Mesothelial cell of epicardium (in vitro differentiated cells): ENCODE results near the gene SPPL3. TPM values are rescaled to one million over a fixed set of nuclear protein-coding genes. Genes with fewer than 3 reads are reported as not detected.

Experiments
- DNase-seq, 2 experiments: peaks; one replicate each; pipeline ENCODE4 v3.0.0; 2021; ENCODE audit warnings: low spot score in 2 of 2; ENCODE audit not compliant: unreplicated experiment in 2 of 2
- H3K27ac Mint-ChIP-seq: 2 replicates; pipeline ENCODE4 v1.8.0; 2021; ENCODE audit warnings: mixed read lengths
- H3K27me3 Mint-ChIP-seq: 2 replicates; pipeline ENCODE4 v1.8.0; 2021; ENCODE audit warnings: low read depth, mixed read lengths
- H3K36me3 Mint-ChIP-seq: 2 replicates; pipeline ENCODE4 v1.8.0; 2021; ENCODE audit warnings: mixed read lengths
- H3K4me1 Mint-ChIP-seq: 2 replicates; pipeline ENCODE4 v1.8.0; 2021; ENCODE audit warnings: mixed read lengths
- H3K4me3 Mint-ChIP-seq: 2 replicates; pipeline ENCODE4 v1.8.0; 2021; ENCODE audit warnings: mild to moderate bottlenecking, moderate library complexity, mixed read lengths
- H3K9me3 Mint-ChIP-seq: 2 replicates; pipeline ENCODE4 v1.8.0; 2021; ENCODE audit warnings: mixed read lengths
- CTCF ChIP-seq: fragments of 200-600 bp; sonication (generic); IDR thresholded peaks from one replicate; pipeline ENCODE4 v1.5.0; 2021; ENCODE audit warnings: antibody characterized with exemption; ENCODE audit not compliant: unreplicated experiment
- total RNA-seq: library from RNA; stranded (reverse); gene quantifications from 3 replicates; pipeline ENCODE4 v1.2.1, GENCODE V29; 2021

The SPPL3 gene
- total RNA-seq, 1 donor from 2014 or later: 79.8 TPM

- DNase-seq: no peak
- no peaks in the 10 kb centered on the region for H3K9me3 Mint-ChIP-seq
- H3K4me3 Mint-ChIP-seq: no peak overlapping the region
- no peaks in the 10 kb centered on the region for H3K27me3 Mint-ChIP-seq
- H3K4me1 Mint-ChIP-seq: peaks cover 32% of the 10 kb centered on the region
- TF ChIP-seq CTCF: no peak
- H3K27ac Mint-ChIP-seq: no peak overlapping the region
- peaks cover 13% of the 10 kb centered on the region for H3K36me3 Mint-ChIP-seq
These were observed 191.5 kb downstream of the SPPL3 start for GRCh38 chr12:120712610-120713009.

Other genes starting within 250 kb of the SPPL3 start
- 174 to 192 TPM (median 190 TPM) in 3 replicates for gene MLEC, start 217.2 kb downstream of the SPPL3 start, total RNA-seq
- 35.0 to 36.0 TPM (median 35.1 TPM) in 3 replicates for gene UNC119B, start 193.9 kb downstream of the SPPL3 start, total RNA-seq
- gene ACADS, start 178.5 kb downstream of the SPPL3 start, total RNA-seq: 11.9 to 12.8 TPM (median 11.9 TPM) in 3 replicates
- not detected in 3 replicates for gene HNF1A, start 74.2 kb upstream of the SPPL3 start, total RNA-seq
- 18.0 to 19.0 TPM (median 18.2 TPM) in 3 replicates for gene C12orf43, start 112.1 kb upstream of the SPPL3 start, total RNA-seq
- gene OASL, start 134.9 kb upstream of the SPPL3 start, total RNA-seq: 0.11 TPM in 1 of 3 replicates, not detected in the others
- 0.40 to 0.75 TPM (median 0.50 TPM) in 3 replicates for gene P2RX7, start 228.5 kb upstream of the SPPL3 start, total RNA-seq